ENCODE data around the gene HOXA3.

HOXA3 gene

DNA sequence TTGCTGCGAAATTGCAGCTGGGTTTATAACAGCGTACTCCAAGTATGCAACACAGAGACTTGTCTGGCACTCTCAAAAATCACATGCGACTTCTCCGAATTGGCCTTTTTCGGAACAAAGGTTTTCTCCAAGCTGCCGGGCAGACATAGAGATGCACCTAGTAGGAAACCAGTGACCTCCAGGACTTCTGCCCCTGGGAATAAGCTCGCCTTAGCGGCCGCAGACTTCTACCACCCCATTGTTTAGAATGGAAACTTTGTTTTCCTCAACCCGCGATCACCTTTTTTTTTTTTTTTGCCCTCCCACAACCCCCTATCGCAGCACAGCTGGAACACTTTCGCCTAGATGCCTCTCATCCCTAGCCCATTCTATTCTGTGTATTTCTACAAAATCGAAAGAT lies 26.6 kb upstream of the HOXA3 start:
- TF ChIP-seq PPARA (CRISPR knock-in tag; IDR thresholded peaks at IDR 0.05; ENCODE audit: borderline replicate concordance) = no peak
- TF ChIP-seq BACH2 (CRISPR knock-in tag; IDR thresholded peaks at IDR 0.05; ENCODE audit: borderline replicate concordance) = no peak
- no peak for TF ChIP-seq ZNF8 (CRISPR knock-in tag; IDR thresholded peaks at IDR 0.05)
- no peak for TF ChIP-seq ZNF70 (CRISPR knock-in tag; IDR thresholded peaks at IDR 0.05)
- no peak for TF ChIP-seq OSR1 (CRISPR knock-in tag; IDR thresholded peaks at IDR 0.05)
- TF ChIP-seq TOX (CRISPR knock-in tag; IDR thresholded peaks at IDR 0.05; ENCODE audit: borderline replicate concordance) = no peak
- no peak for TF ChIP-seq GLIS3 (CRISPR knock-in tag; IDR thresholded peaks at IDR 0.05)
- no peak for TF ChIP-seq SNAI2 (CRISPR knock-in tag; IDR thresholded peaks at IDR 0.05)
- no peak for TF ChIP-seq ARNTL (CRISPR knock-in tag; IDR thresholded peaks at IDR 0.05; ENCODE audit: borderline replicate concordance, low read depth)
- TF ChIP-seq, protein P1, sequence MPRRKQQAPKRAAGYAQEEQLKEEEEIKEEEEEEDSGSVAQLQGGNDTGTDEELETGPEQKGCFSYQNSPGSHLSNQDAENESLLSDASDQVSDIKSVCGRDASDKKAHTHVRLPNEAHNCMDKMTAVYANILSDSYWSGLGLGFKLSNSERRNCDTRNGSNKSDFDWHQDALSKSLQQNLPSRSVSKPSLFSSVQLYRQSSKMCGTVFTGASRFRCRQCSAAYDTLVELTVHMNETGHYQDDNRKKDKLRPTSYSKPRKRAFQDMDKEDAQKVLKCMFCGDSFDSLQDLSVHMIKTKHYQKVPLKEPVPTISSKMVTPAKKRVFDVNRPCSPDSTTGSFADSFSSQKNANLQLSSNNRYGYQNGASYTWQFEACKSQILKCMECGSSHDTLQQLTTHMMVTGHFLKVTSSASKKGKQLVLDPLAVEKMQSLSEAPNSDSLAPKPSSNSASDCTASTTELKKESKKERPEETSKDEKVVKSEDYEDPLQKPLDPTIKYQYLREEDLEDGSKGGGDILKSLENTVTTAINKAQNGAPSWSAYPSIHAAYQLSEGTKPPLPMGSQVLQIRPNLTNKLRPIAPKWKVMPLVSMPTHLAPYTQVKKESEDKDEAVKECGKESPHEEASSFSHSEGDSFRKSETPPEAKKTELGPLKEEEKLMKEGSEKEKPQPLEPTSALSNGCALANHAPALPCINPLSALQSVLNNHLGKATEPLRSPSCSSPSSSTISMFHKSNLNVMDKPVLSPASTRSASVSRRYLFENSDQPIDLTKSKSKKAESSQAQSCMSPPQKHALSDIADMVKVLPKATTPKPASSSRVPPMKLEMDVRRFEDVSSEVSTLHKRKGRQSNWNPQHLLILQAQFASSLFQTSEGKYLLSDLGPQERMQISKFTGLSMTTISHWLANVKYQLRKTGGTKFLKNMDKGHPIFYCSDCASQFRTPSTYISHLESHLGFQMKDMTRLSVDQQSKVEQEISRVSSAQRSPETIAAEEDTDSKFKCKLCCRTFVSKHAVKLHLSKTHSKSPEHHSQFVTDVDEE (CRISPR knock-in tag; IDR thresholded peaks at IDR 0.05) = no peak
- TF ChIP-seq, protein P2, sequence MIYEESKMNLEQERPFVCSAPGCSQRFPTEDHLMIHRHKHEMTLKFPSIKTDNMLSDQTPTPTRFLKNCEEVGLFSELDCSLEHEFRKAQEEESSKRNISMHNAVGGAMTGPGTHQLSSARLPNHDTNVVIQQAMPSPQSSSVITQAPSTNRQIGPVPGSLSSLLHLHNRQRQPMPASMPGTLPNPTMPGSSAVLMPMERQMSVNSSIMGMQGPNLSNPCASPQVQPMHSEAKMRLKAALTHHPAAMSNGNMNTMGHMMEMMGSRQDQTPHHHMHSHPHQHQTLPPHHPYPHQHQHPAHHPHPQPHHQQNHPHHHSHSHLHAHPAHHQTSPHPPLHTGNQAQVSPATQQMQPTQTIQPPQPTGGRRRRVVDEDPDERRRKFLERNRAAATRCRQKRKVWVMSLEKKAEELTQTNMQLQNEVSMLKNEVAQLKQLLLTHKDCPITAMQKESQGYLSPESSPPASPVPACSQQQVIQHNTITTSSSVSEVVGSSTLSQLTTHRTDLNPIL (CRISPR knock-in tag; IDR thresholded peaks at IDR 0.05; ENCODE audit: low read depth) = no peak
- no peak for TF ChIP-seq RARB (CRISPR knock-in tag; IDR thresholded peaks at IDR 0.05)
- TF ChIP-seq CSDC2 (CRISPR knock-in tag; IDR thresholded peaks at IDR 0.05) = no peak
- TF ChIP-seq, protein P3, sequence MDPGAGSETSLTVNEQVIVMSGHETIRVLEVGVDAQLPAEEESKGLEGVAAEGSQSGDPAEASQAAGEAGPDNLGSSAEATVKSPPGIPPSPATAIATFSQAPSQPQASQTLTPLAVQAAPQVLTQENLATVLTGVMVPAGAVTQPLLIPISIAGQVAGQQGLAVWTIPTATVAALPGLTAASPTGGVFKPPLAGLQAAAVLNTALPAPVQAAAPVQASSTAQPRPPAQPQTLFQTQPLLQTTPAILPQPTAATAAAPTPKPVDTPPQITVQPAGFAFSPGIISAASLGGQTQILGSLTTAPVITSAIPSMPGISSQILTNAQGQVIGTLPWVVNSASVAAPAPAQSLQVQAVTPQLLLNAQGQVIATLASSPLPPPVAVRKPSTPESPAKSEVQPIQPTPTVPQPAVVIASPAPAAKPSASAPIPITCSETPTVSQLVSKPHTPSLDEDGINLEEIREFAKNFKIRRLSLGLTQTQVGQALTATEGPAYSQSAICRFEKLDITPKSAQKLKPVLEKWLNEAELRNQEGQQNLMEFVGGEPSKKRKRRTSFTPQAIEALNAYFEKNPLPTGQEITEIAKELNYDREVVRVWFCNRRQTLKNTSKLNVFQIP (CRISPR knock-in tag; IDR thresholded peaks at IDR 0.05; ENCODE audit: borderline replicate concordance, low read depth) = no peak
- no peak for TF ChIP-seq ESRRG (CRISPR knock-in tag; IDR thresholded peaks at IDR 0.05)
- TF ChIP-seq, protein P4, sequence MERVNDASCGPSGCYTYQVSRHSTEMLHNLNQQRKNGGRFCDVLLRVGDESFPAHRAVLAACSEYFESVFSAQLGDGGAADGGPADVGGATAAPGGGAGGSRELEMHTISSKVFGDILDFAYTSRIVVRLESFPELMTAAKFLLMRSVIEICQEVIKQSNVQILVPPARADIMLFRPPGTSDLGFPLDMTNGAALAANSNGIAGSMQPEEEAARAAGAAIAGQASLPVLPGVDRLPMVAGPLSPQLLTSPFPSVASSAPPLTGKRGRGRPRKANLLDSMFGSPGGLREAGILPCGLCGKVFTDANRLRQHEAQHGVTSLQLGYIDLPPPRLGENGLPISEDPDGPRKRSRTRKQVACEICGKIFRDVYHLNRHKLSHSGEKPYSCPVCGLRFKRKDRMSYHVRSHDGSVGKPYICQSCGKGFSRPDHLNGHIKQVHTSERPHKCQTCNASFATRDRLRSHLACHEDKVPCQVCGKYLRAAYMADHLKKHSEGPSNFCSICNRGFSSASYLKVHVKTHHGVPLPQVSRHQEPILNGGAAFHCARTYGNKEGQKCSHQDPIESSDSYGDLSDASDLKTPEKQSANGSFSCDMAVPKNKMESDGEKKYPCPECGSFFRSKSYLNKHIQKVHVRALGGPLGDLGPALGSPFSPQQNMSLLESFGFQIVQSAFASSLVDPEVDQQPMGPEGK (CRISPR knock-in tag; IDR thresholded peaks at IDR 0.05; ENCODE audit: borderline replicate concordance) = no peak
- no peak for ATAC-seq

DNA sequence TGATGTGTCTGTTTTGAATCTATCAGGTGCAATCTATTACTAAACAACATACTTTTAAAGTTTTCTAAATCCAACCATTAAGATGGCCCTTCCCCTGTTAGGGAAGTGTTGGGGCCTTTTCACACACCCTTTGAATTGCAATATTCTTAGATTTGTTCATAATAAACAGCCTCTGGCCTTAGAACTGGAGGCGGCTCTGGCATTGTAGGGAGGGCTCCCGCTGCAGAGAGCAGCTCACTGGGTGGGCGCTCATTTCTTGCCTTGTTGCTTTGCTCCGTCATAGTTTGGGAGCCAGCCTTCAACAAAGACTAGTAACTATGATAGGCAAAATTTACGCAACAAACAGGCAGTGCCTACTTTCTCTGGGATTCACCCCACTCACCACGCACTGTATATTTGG lies 26.0 kb upstream of the HOXA3 start:
- ATAC-seq = no peak
- TF ChIP-seq ZNF565 (CRISPR knock-in tag; conservative IDR thresholded peaks at IDR 0.05; ENCODE audit: low read depth) = no peak
- TF ChIP-seq ZFP3 (CRISPR knock-in tag; IDR thresholded peaks at IDR 0.05) = no peak
- TF ChIP-seq PPARA (CRISPR knock-in tag; IDR thresholded peaks at IDR 0.05; ENCODE audit: borderline replicate concordance) = no peak
- TF ChIP-seq SNAI2 (CRISPR knock-in tag; IDR thresholded peaks at IDR 0.05) = no peak

DNA sequence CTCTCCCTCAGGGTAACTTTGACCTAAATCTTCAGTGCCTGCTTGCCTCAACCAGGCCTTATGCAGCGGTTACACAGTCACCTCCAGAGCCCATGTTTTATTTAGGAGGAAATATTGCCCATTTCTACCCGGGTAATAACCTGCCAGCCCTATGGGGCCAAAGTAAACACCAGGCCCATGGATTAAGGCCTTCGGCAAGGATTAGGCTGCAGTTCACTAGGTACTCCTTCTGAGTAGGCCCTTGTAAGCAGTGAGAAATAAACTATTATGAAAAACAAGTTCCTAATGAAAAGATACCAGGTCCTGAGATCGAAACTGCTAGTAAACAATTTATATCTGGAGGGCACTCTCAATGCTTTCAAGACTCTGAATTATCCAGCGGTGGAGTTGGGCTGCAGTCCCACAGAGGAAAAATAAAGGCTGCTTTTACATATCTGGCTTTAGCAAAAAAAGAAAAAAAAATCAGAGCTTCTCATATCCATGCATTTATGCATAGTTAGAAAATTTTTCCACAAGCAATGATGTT lies 25.5 kb upstream of the HOXA3 start:
- TF ChIP-seq, protein P4 (CRISPR knock-in tag; IDR thresholded peaks at IDR 0.05; ENCODE audit: borderline replicate concordance) = no peak
- ATAC-seq = no peak
